NCI-H2081 (cell line): Measurements from ENCODE around the gene KASH5.

ENCODE experiments used
- DNase-seq, 2 experiments: peaks; one replicate each; lab custom pipeline; 2025; lab: John Stamatoyannopoulos, UW

KASH5 gene

GRCh38 chr19:49396738-49397505 is 8.9 kb downstream of the KASH5 start:
- DNase-seq = no peak

GRCh38 chr19:49398001-49398615 is 10.1 kb downstream of the KASH5 start:
- DNase-seq = no peak

GRCh38 chr19:49398931-49399330 is 10.9 kb downstream of the KASH5 start:
- DNase-seq = no peak

- no peak for DNase-seq
Observed at GRCh38 chr19:49400029-49400428, 12.0 kb downstream of the KASH5 start.

- DNase-seq = peak; percentile 49 to 75
Observed at GRCh38 chr19:49403404-49404187, 15.5 kb downstream of the KASH5 start.

GRCh38 chr19:49407079-49407478 is 19.0 kb downstream of the KASH5 start:
- no peak for DNase-seq

- DNase-seq = no peak
Observed at GRCh38 chr19:49407482-49408015, 19.5 kb downstream of the KASH5 start.

- no peak for DNase-seq
Observed at GRCh38 chr19:49408816-49409440, 20.9 kb downstream of the KASH5 start.

GRCh38 chr19:49409441-49410029 is 21.5 kb downstream of the KASH5 start:
- DNase-seq = no peak

GRCh38 chr19:49411681-49412326 is 23.8 kb downstream of the KASH5 start:
- no peak for DNase-seq

- no peak for DNase-seq
Observed at GRCh38 chr19:49413348-49413747, 25.3 kb downstream of the KASH5 start.

- no peak for DNase-seq
Observed at GRCh38 chr19:49414256-49414655, 26.2 kb downstream of the KASH5 start.

GRCh38 chr19:49415102-49415809 is 27.2 kb downstream of the KASH5 start:
- no peak for DNase-seq

GRCh38 chr19:49415810-49416200 is 27.8 kb downstream of the KASH5 start:
- DNase-seq = no peak

GRCh38 chr19:49417088-49417487 is 29.0 kb downstream of the KASH5 start:
- no peak for DNase-seq

GRCh38 chr19:49418511-49418910 is 30.5 kb downstream of the KASH5 start:
- DNase-seq = no peak

GRCh38 chr19:49419173-49419572 is 31.1 kb downstream of the KASH5 start:
- DNase-seq = no peak

- no peak for DNase-seq
Observed at GRCh38 chr19:49420227-49420626, 32.2 kb downstream of the KASH5 start.

- peak; percentile 29 to 49 for DNase-seq
Observed at GRCh38 chr19:49421039-49421877, 33.2 kb downstream of the KASH5 start.

GRCh38 chr19:49421878-49422202 is 33.8 kb downstream of the KASH5 start:
- DNase-seq = no peak
